Measurements from ENCODE around the gene BRPF1. TPM values are rescaled to one million over a fixed set of nuclear protein-coding genes. Genes with fewer than 3 reads are reported as not detected.

Gene BRPF1
- total and polyA plus RNA-seq, 10 of the 15 experiments (the other 5 are each of a cell fraction or from before 2014, with no cell fraction given) = 1.2 to 25.3 (median 13.6) TPM

DNA sequence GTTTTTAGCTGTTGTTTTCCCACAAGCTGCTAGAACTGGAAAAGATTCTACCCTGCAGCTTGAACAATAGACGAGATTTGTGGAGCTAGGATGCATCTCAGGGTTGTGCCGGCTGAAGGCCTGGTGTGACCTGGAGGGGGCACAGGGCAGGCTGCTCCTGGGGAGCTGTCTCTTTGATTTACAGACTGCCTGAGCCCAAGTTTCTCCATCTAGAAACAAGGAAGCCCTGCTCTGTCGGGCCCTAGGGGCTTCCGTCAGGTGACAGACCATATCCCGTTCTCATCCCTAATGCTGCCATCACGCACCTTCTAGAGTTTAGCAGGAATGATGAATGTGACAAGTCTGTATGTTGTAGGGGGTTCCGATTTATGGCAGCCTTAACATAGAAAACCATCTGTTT is 35.8 kb upstream of the BRPF1 start:
- Histone ChIP-seq H2AFZ (ENCODE audit: control insufficient read depth, low read depth, low read length) (no peak overlapping the region), H3K27me3 (replicated peaks in 1 of 2; ENCODE audit: control insufficient read depth in 2 of 2, insufficient read depth in 2 of 2, low read length in 1 of 2) (no peaks in the 10 kb centered on the region), H3K4me3 (no peak overlapping the region), H3K4me1 (ENCODE audit: control insufficient read depth, insufficient read depth, low read length) (peaks cover 8% of the 10 kb centered on the region), H3K27ac (ENCODE audit: control insufficient read depth, insufficient read depth) (no peak overlapping the region), H3K79me2 (ENCODE audit: control insufficient read depth, insufficient read depth, low read length) (no peaks in the 10 kb centered on the region), H3K9ac (ENCODE audit: control insufficient read depth, insufficient read depth, low read length) (no peak overlapping the region), H4K20me1 (ENCODE audit: control insufficient read depth, insufficient read depth) (peaks cover 2% of the 10 kb centered on the region; the same call in 1 of the 2 replicates), H3K9me3 (replicated peaks; ENCODE audit: control insufficient read depth, insufficient read depth, low read length) (no peaks in the 10 kb centered on the region), H3K4me2 (ENCODE audit: control insufficient read depth, insufficient read depth) (no peak overlapping the region), H3K36me3 (ENCODE audit: control insufficient read depth in 2 of 2, insufficient read depth in 2 of 2, low read length in 1 of 2) (peaks cover 18 to 25% of the 10 kb centered on the region in 2 experiments)
- ATAC-seq (no peak), FAIRE-seq (no peak), DNase-seq (ENCODE audit: low read depth, low spot score) (no peak)
- CTCF ChIA-PET = no interaction called here
- in situ Hi-C loops (cut with MboI) = no loop called here
- RAD21 ChIA-PET (ENCODE audit: unreplicated experiment) = no interaction called here
- POLR2A ChIA-PET = no interaction called here
- SMC1A ChIA-PET (ENCODE audit: uncharacterized antibody, unreplicated experiment) = no interaction called here
- 96% methylated on average over 7 of the region's 7 CpGs for whole genome bisulfite sequencing (ENCODE audit: insufficient coverage, insufficient replicate concordance, low lambda C conversion rate, missing lambda C conversion rate)
- no TSS peak for BruUV-seq (replicated peaks)
- intact Hi-C loops (cut with micrococcal nuclease; ENCODE audit: unreplicated experiment) = no loop called here
- TF ChIP-seq ZBED1 (IDR thresholded peaks at IDR 0.05; ENCODE audit: borderline replicate concordance) (no peak), NFXL1 (IDR thresholded peaks at IDR 0.05; ENCODE audit: borderline replicate concordance) (no peak), SREBF2 (IDR thresholded peaks at IDR 0.05; ENCODE audit: low read length) (no peak), RCOR1 (conservative IDR thresholded peaks at IDR 0.05; ENCODE audit: low read depth, low read length) (no peak), SMAD5 (IDR thresholded peaks at IDR 0.05; ENCODE audit: low read depth) (no peak), EED (IDR thresholded peaks at IDR 0.05; ENCODE audit: low read depth) (no peak), BACH1 (IDR thresholded peaks at IDR 0.05; ENCODE audit: borderline replicate concordance) (no peak), GABPA (IDR thresholded peaks at IDR 0.05; ENCODE audit: low read depth) (no peak), CREB1 (IDR thresholded peaks at IDR 0.05; ENCODE audit: low read depth) (no peak), FOXK2 (IDR thresholded peaks at IDR 0.05) (no peak), TCF3 (IDR thresholded peaks at IDR 0.05; ENCODE audit: borderline replicate concordance, insufficient read depth, low read depth, low read length) (no peak), JUND (IDR thresholded peaks at IDR 0.05; ENCODE audit: low read depth, low read length) (no peak), ASH2L (IDR thresholded peaks at IDR 0.05; ENCODE audit: borderline replicate concordance, low read depth) (no peak), SMAD1 (IDR thresholded peaks at IDR 0.05; ENCODE audit: low read depth, partially characterized antibody) (no peak)
- TF ChIP-seq, protein P1, sequence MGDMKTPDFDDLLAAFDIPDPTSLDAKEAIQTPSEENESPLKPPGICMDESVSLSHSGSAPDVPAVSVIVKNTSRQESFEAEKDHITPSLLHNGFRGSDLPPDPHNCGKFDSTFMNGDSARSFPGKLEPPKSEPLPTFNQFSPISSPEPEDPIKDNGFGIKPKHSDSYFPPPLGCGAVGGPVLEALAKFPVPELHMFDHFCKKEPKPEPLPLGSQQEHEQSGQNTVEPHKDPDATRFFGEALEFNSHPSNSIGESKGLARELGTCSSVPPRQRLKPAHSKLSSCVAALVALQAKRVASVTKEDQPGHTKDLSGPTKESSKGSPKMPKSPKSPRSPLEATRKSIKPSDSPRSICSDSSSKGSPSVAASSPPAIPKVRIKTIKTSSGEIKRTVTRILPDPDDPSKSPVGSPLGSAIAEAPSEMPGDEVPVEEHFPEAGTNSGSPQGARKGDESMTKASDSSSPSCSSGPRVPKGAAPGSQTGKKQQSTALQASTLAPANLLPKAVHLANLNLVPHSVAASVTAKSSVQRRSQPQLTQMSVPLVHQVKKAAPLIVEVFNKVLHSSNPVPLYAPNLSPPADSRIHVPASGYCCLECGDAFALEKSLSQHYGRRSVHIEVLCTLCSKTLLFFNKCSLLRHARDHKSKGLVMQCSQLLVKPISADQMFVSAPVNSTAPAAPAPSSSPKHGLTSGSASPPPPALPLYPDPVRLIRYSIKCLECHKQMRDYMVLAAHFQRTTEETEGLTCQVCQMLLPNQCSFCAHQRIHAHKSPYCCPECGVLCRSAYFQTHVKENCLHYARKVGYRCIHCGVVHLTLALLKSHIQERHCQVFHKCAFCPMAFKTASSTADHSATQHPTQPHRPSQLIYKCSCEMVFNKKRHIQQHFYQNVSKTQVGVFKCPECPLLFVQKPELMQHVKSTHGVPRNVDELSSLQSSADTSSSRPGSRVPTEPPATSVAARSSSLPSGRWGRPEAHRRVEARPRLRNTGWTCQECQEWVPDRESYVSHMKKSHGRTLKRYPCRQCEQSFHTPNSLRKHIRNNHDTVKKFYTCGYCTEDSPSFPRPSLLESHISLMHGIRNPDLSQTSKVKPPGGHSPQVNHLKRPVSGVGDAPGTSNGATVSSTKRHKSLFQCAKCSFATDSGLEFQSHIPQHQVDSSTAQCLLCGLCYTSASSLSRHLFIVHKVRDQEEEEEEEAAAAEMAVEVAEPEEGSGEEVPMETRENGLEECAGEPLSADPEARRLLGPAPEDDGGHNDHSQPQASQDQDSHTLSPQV (IDR thresholded peaks at IDR 0.05) = no peak
- TF ChIP-seq, protein P2, sequence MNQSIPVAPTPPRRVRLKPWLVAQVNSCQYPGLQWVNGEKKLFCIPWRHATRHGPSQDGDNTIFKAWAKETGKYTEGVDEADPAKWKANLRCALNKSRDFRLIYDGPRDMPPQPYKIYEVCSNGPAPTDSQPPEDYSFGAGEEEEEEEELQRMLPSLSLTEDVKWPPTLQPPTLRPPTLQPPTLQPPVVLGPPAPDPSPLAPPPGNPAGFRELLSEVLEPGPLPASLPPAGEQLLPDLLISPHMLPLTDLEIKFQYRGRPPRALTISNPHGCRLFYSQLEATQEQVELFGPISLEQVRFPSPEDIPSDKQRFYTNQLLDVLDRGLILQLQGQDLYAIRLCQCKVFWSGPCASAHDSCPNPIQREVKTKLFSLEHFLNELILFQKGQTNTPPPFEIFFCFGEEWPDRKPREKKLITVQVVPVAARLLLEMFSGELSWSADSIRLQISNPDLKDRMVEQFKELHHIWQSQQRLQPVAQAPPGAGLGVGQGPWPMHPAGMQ (IDR thresholded peaks at IDR 0.05; ENCODE audit: borderline replicate concordance) = no peak
- TF ChIP-seq, protein P3, sequence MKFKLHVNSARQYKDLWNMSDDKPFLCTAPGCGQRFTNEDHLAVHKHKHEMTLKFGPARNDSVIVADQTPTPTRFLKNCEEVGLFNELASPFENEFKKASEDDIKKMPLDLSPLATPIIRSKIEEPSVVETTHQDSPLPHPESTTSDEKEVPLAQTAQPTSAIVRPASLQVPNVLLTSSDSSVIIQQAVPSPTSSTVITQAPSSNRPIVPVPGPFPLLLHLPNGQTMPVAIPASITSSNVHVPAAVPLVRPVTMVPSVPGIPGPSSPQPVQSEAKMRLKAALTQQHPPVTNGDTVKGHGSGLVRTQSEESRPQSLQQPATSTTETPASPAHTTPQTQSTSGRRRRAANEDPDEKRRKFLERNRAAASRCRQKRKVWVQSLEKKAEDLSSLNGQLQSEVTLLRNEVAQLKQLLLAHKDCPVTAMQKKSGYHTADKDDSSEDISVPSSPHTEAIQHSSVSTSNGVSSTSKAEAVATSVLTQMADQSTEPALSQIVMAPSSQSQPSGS (IDR thresholded peaks at IDR 0.05; ENCODE audit: low read length) = no peak
- TF ChIP-seq, protein P4, sequence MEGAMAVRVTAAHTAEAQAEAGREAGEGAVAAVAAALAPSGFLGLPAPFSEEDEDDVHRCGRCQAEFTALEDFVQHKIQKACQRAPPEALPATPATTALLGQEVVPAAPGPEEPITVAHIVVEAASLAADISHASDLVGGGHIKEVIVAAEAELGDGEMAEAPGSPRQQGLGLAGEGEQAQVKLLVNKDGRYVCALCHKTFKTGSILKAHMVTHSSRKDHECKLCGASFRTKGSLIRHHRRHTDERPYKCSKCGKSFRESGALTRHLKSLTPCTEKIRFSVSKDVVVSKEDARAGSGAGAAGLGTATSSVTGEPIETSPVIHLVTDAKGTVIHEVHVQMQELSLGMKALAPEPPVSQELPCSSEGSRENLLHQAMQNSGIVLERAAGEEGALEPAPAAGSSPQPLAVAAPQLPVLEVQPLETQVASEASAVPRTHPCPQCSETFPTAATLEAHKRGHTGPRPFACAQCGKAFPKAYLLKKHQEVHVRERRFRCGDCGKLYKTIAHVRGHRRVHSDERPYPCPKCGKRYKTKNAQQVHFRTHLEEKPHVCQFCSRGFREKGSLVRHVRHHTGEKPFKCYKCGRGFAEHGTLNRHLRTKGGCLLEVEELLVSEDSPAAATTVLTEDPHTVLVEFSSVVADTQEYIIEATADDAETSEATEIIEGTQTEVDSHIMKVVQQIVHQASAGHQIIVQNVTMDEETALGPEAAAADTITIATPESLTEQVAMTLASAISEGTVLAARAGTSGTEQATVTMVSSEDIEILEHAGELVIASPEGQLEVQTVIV (IDR thresholded peaks at IDR 0.05; ENCODE audit: borderline replicate concordance, partially characterized antibody) = no peak

Measured in GM12878 (cell line).